Fibroblast of skin of back (primary cell): ENCODE data around the gene ZDHHC11B.
"Not testable (repeated sequence)": the region's sequence is repeated elsewhere in the genome, so short reads cannot be mapped to it uniquely, and the experiment has no call there.

ENCODE experiments used
- DNase-seq: peaks from one replicate; pipeline ENCODE4 v3.0.0-alpha.2; 2013

The ZDHHC11B gene

GRCh38 chr5:785181-785705 lies 714 bp upstream of the ZDHHC11B start:
- not testable (repeated sequence) for DNase-seq

GRCh38 chr5:783881-784427 lies 575 bp downstream of the ZDHHC11B start:
- DNase-seq, result not testable (repeated sequence)

- DNase-seq, result not testable (repeated sequence)
Observed at GRCh38 chr5:783049-783802, 1.3 kb downstream of the ZDHHC11B start.

GRCh38 chr5:782356-782755 lies 2.2 kb downstream of the ZDHHC11B start:
- DNase-seq, result not testable (repeated sequence)

GRCh38 chr5:780571-780970 lies 4.0 kb downstream of the ZDHHC11B start:
- not testable (repeated sequence) for DNase-seq

- not testable (repeated sequence) for DNase-seq
Observed at GRCh38 chr5:778967-779366, 5.6 kb downstream of the ZDHHC11B start.

GRCh38 chr5:778421-778820 lies 6.1 kb downstream of the ZDHHC11B start:
- not testable (repeated sequence) for DNase-seq

GRCh38 chr5:777756-778161 lies 6.8 kb downstream of the ZDHHC11B start:
- no peak for DNase-seq

GRCh38 chr5:776862-777711 lies 7.4 kb downstream of the ZDHHC11B start:
- no peak for DNase-seq

GRCh38 chr5:775961-776861 lies 8.3 kb downstream of the ZDHHC11B start:
- DNase-seq, result no peak

- not testable (repeated sequence) for DNase-seq
Observed at GRCh38 chr5:775595-775960, 9.0 kb downstream of the ZDHHC11B start.

GRCh38 chr5:774854-775505 lies 9.5 kb downstream of the ZDHHC11B start:
- DNase-seq, result not testable (repeated sequence)

GRCh38 chr5:774304-774703 lies 10.2 kb downstream of the ZDHHC11B start:
- DNase-seq, result not testable (repeated sequence)

- no peak for DNase-seq
Observed at GRCh38 chr5:773517-774264, 10.8 kb downstream of the ZDHHC11B start.

GRCh38 chr5:772931-773330 lies 11.6 kb downstream of the ZDHHC11B start:
- DNase-seq, result not testable (repeated sequence)

GRCh38 chr5:772547-772890 lies 12.0 kb downstream of the ZDHHC11B start:
- DNase-seq, result not testable (repeated sequence)

- DNase-seq, result not testable (repeated sequence)
Observed at GRCh38 chr5:771841-772546, 12.5 kb downstream of the ZDHHC11B start.

GRCh38 chr5:771087-771781 lies 13.3 kb downstream of the ZDHHC11B start:
- not testable (repeated sequence) for DNase-seq

GRCh38 chr5:770585-770984 lies 13.9 kb downstream of the ZDHHC11B start:
- DNase-seq, result not testable (repeated sequence)
